HCT116 (cell line): ENCODE results near the gene CCND2. TPM values are rescaled to one million over a fixed set of nuclear protein-coding genes. Genes with fewer than 3 reads are reported as not detected.

Experiments
- ATAC-seq: fragments of 200-7000 bp; cut with Tn5 transposase; 2 replicates; pipeline ENCODE4 v1.9.1; 2020; ENCODE audit warnings: mild to moderate bottlenecking, moderate library complexity
- BruUV-seq: library from RNA; stranded (reverse); fragments of 400-500 nt; replicated peaks from 2 replicates; lab custom pipeline; 2021; lab: Mats Ljungman, UMichigan
- CTCF ChIA-PET: fragments of 300-600 bp; sonication (Branson Sonifier 250); formaldehyde crosslinking; loops from one replicate; lab custom pipeline; 2021; ENCODE audit warnings: antibody characterized with exemption; lab: Charles Lee
- POLR2A ChIA-PET: fragments of 300-600, 350-600 bp; sonication (Branson Sonifier 250); formaldehyde crosslinking; loops from one replicate; lab custom pipeline; 2021; ENCODE audit warnings: antibody characterized with exemption; lab: Charles Lee
- RAD21 ChIA-PET, 2 experiments: fragments of 300-600 bp; sonication (Branson Sonifier 250); formaldehyde crosslinking; loops; one replicate each; lab custom pipeline; 2023; ENCODE audit warnings: low total read pairs in 2 of 2; ENCODE audit not compliant: uncharacterized antibody in 2 of 2, unreplicated experiment in 2 of 2, low non-redundant PET in 1 of 2; lab: Charles Lee
- DNase-seq: peaks from one replicate; pipeline ENCODE4 v3.0.0-alpha.2; 2010; ENCODE audit warnings: low read depth, low spot score
- H2AFZ ChIP-seq: fragments of 200-600 bp; shearing (Covaris generic), sonication (generic); 2 replicates; pipeline ENCODE4 v1.6.1; 2017; ENCODE audit warnings: low read depth, mixed run types, mixed read lengths, antibody characterized with exemption, low read length; ENCODE audit not compliant: poor library complexity, severe bottlenecking
- H3K27ac ChIP-seq: 2 replicates; pipeline ENCODE4 v1.5.1; 2012; ENCODE audit warnings: low read depth, low read length
- H3K27me3 ChIP-seq: fragments of 200-600 bp; sonication (generic); 2 replicates; pipeline ENCODE4 v1.6.1; 2016; ENCODE audit warnings: mixed run types, low read length, mixed read lengths; ENCODE audit not compliant: insufficient read depth
- H3K36me3 ChIP-seq, 2 experiments: fragments of 200-500 bp in 1 of 2; fragments of 200-600 bp in 1 of 2; sonication (Bioruptor generic) in 1 of 2; sonication (generic) in 1 of 2; 2 replicates each; pipeline versions ENCODE4 v1.5.1 to v1.6.1; 2014 to 2016; ENCODE audit warnings: low read length in 2 of 2, inconsistent platforms in 1 of 2, mixed read lengths in 1 of 2, mixed run types in 1 of 2; ENCODE audit not compliant: insufficient read depth in 2 of 2, control insufficient read depth in 1 of 2
- H3K4me1 ChIP-seq, 2 experiments: fragments of 200-600 bp in 1 of 2; sonication (generic) in 1 of 2; 2 replicates each; pipeline versions ENCODE4 v1.5.1 to v1.6.1; 2012 to 2017; ENCODE audit warnings: low read length in 2 of 2, inconsistent platforms in 1 of 2, mild to moderate bottlenecking in 1 of 2, mixed read lengths in 1 of 2, mixed run types in 1 of 2, moderate library complexity in 1 of 2; ENCODE audit not compliant: insufficient read depth in 2 of 2, control insufficient read depth in 1 of 2
- H3K4me2 ChIP-seq: fragments of 200-600 bp; sonication (generic); 2 replicates; pipeline ENCODE4 v1.6.1; 2017; ENCODE audit warnings: mixed run types, low read length, mixed read lengths
- H3K4me3 ChIP-seq, 2 experiments: fragments of 200-600 bp in 1 of 2; sonication (generic) in 1 of 2; replicated peaks in 1 of 2; 2 replicates each; pipeline ENCODE4 v1.5.1; 2011 to 2016; ENCODE audit warnings: low read length in 2 of 2, control low read depth in 1 of 2, low read depth in 1 of 2, mild to moderate bottlenecking in 1 of 2, mixed read lengths in 1 of 2, mixed run types in 1 of 2
- H3K79me2 ChIP-seq: fragments of 200-600 bp; sonication (generic); 2 replicates; pipeline ENCODE4 v1.6.1; 2017; ENCODE audit warnings: mild to moderate bottlenecking, mixed run types, low read length, moderate library complexity, mixed read lengths; ENCODE audit not compliant: insufficient read depth
- H3K9ac ChIP-seq: fragments of 200-600 bp; sonication (generic); 2 replicates; pipeline ENCODE4 v1.6.1; 2016; ENCODE audit warnings: low read length, mixed read lengths
- H3K9me2 ChIP-seq: fragments of 200-600 bp; sonication (generic), shearing (Covaris generic); 2 replicates; pipeline ENCODE4 v1.6.1; 2017; ENCODE audit warnings: mixed run types, mild to moderate bottlenecking, moderate library complexity; ENCODE audit not compliant: insufficient read depth
- H3K9me3 ChIP-seq, 2 experiments: fragments of 200-500 bp in 1 of 2; fragments of 200-600 bp in 1 of 2; sonication (Bioruptor generic) in 1 of 2; sonication (generic) in 1 of 2; 2 replicates each; pipeline ENCODE4 v1.6.1; 2014 to 2017; ENCODE audit warnings: low read length in 2 of 2, mixed read lengths in 2 of 2, inconsistent platforms in 1 of 2, low read depth in 1 of 2, mild to moderate bottlenecking in 1 of 2, mixed run types in 1 of 2, moderate library complexity in 1 of 2; ENCODE audit not compliant: control insufficient read depth in 1 of 2, insufficient read depth in 1 of 2
- H4K20me1 ChIP-seq: fragments of 200-600 bp; sonication (generic), shearing (Covaris generic); 2 replicates; pipeline ENCODE4 v1.6.1; 2017; ENCODE audit warnings: mixed run types, mild to moderate bottlenecking, moderate library complexity; ENCODE audit not compliant: insufficient read depth
- CEBPB ChIP-seq: IDR thresholded peaks from 2 replicates; pipeline ENCODE4 v1.6.1; 2012; ENCODE audit warnings: low read depth
- ELF1 ChIP-seq: IDR thresholded peaks from 2 replicates; pipeline ENCODE4 v1.6.1; 2012; ENCODE audit warnings: low read depth, borderline replicate concordance
- POLR2AphosphoS5 ChIP-seq: IDR thresholded peaks from 2 replicates; pipeline ENCODE4 v1.6.1; 2011; ENCODE audit warnings: mild to moderate bottlenecking, low read depth, low read length, moderate library complexity
- intact Hi-C: fragments of 100-400 bp; cut with micrococcal nuclease; formaldehyde crosslinking; loops from 2 replicates; pipeline ENCODE4 v1.10.0; 2022
- total RNA-seq: library from RNA; stranded (reverse); gene quantifications from one replicate; pipeline ENCODE4 v1.2.1, GENCODE V29; 2021; ENCODE audit not compliant: unreplicated experiment
- TF ChIP-seq, protein P1 (sequence below): IDR thresholded peaks from 2 replicates; pipeline ENCODE4 v1.6.1; 2012

CCND2 gene
- total RNA-seq, 1 experiment from 2014 or later = 1.1 TPM

DNA sequence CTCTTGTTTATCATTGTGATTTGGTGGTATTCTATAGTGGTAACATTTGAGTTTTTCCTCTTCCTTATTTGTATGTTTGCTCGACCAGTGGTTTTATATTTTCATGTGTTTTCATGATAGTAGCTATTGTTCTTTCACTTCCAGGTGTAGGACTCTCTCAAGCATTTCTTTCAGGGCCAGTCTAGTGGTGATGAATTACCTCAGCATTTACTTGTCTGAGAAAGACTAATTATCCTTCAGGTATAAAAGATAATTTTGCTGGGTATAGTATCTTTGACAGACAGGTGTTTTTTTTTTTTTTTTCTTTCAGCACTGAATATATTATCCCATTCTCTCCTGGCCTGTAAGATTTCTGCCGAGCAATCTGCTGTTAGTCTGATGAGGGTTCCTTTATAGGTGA lies 35.0 kb upstream of the CCND2 start:
- no peaks in the 10 kb centered on the region for H3K79me2 ChIP-seq
- no peak overlapping the region for H3K4me3 ChIP-seq
- H3K9me3 ChIP-seq = no peaks in the 10 kb centered on the region
- RAD21 ChIA-PET = no interaction called here
- H3K27me3 ChIP-seq = peaks cover 51% of the 10 kb centered on the region
- H3K4me1 ChIP-seq = no peaks in the 10 kb centered on the region
- ATAC-seq = no peak
- no peak overlapping the region for H3K27ac ChIP-seq
- H3K9me2 ChIP-seq = no peaks in the 10 kb centered on the region
- H2AFZ ChIP-seq = no peak overlapping the region
- CTCF ChIA-PET = no interaction called here
- intact Hi-C loops = no loop called here
- no peak overlapping the region for H3K9ac ChIP-seq
- BruUV-seq = no TSS peak
- DNase-seq = no peak
- H4K20me1 ChIP-seq = no peaks in the 10 kb centered on the region
- POLR2A ChIA-PET = no interaction called here
- no peak for TF ChIP-seq ELF1
- TF ChIP-seq, protein P1, sequence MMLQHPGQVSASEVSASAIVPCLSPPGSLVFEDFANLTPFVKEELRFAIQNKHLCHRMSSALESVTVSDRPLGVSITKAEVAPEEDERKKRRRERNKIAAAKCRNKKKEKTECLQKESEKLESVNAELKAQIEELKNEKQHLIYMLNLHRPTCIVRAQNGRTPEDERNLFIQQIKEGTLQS = no peak
- H3K36me3 ChIP-seq = no peaks in the 10 kb centered on the region
- H3K4me2 ChIP-seq = no peak overlapping the region

- H3K79me2 ChIP-seq = no peaks in the 10 kb centered on the region
- BruUV-seq = no TSS peak
- DNase-seq = no peak
- no peak overlapping the region for H3K4me3 ChIP-seq
- H3K27me3 ChIP-seq = peaks cover 39% of the 10 kb centered on the region
- ChIA-PET RAD21 (no interaction called here), POLR2A (no interaction called here), CTCF (no interaction called here)
- no peak for TF ChIP-seq CEBPB
- TF ChIP-seq POLR2AphosphoS5 = no peak
- H2AFZ ChIP-seq = no peak overlapping the region
- no peak for ATAC-seq
- no peak overlapping the region for H3K27ac ChIP-seq
- H3K4me1 ChIP-seq = no peaks in the 10 kb centered on the region
- H3K9me2 ChIP-seq = no peaks in the 10 kb centered on the region
- no peaks in the 10 kb centered on the region for H3K36me3 ChIP-seq
- H3K9me3 ChIP-seq = no peaks in the 10 kb centered on the region
- no peak overlapping the region for H3K9ac ChIP-seq
- no peak overlapping the region for H3K4me2 ChIP-seq
- no peaks in the 10 kb centered on the region for H4K20me1 ChIP-seq
- intact Hi-C loops = no loop called here
Observed at GRCh38 chr12:4239746-4240145, 33.8 kb upstream of the CCND2 start.
